Suprapubic skin (tissue), 4 donors: ENCODE measurements around the gene LAMA3. TPM values are rescaled to one million over a fixed set of nuclear protein-coding genes. Genes with fewer than 3 reads are reported as not detected.
A peak's percentile ranks its signal among the peaks of the same experiment; 100 is the strongest.

Experiments
- DNase-seq, 2 donors: peaks; one replicate each; pipeline ENCODE4 v3.0.0-alpha.2; 2019; ENCODE audit warnings: low spot score in 2 of 2
- H3K27ac ChIP-seq: fragments of 200-600 bp; sonication (generic); one replicate; pipeline ENCODE4 v1.5.1; 2019
- H3K27me3 ChIP-seq: fragments of 200-600 bp; sonication (generic); one replicate; pipeline ENCODE4 v1.5.1; 2019
- H3K36me3 ChIP-seq: fragments of 200-600 bp; sonication (generic); one replicate; pipeline ENCODE4 v1.5.1; 2019
- H3K4me1 ChIP-seq: fragments of 200-600 bp; sonication (generic); one replicate; pipeline ENCODE4 v1.5.1; 2019
- H3K4me3 ChIP-seq: fragments of 200-600 bp; sonication (generic); one replicate; pipeline ENCODE4 v1.5.1; 2019; ENCODE audit warnings: mild to moderate bottlenecking
- H3K9me3 ChIP-seq: fragments of 200-600 bp; sonication (generic); one replicate; pipeline ENCODE4 v1.5.1; 2019
- EP300 ChIP-seq: sonication (generic); formaldehyde crosslinking; IDR thresholded peaks from one replicate; pipeline ENCODE4 v1.6.1; 2017; ENCODE audit warnings: antibody characterized with exemption
- POLR2A ChIP-seq, 2 donors: fragments of 450-650 bp; IDR thresholded peaks; one replicate each; pipeline ENCODE4 v1.6.1; 2017; ENCODE audit warnings: antibody characterized with exemption in 2 of 2, mild to moderate bottlenecking in 2 of 2, moderate library complexity in 2 of 2
- POLR2AphosphoS5 ChIP-seq, 3 donors: sonication (generic); formaldehyde crosslinking; IDR thresholded peaks; one replicate each; pipeline ENCODE4 v1.6.1; 2017; ENCODE audit warnings: antibody characterized with exemption in 3 of 3
- WGBS: methylation state at CpG from one replicate; pipeline ENCODE4 v1.1.5; 2018; 5-methylcytosine and 5-hydroxymethylcytosine counted together
- total RNA-seq, 4 donors: library from RNA; depleted of rRNA; stranded (reverse); fragments of >200 nt; gene quantifications; one replicate each; pipeline ENCODE4 v1.1.0, GENCODE V29; 2016
- TF ChIP-seq, protein P1 (sequence below), 2 donors: fragments of 200-600 bp in 1 of 2; fragments of 450-650 bp in 1 of 2; sonication (generic) in 1 of 2; IDR thresholded peaks; one replicate each; pipeline ENCODE4 v1.5.1; 2016 to 2019; ENCODE audit warnings: antibody characterized with exemption in 2 of 2, mild to moderate bottlenecking in 1 of 2, moderate library complexity in 1 of 2

LAMA3 gene
- total RNA-seq, 4 donors from 2014 or later, result 233 to 370 (median 253) TPM

DNA sequence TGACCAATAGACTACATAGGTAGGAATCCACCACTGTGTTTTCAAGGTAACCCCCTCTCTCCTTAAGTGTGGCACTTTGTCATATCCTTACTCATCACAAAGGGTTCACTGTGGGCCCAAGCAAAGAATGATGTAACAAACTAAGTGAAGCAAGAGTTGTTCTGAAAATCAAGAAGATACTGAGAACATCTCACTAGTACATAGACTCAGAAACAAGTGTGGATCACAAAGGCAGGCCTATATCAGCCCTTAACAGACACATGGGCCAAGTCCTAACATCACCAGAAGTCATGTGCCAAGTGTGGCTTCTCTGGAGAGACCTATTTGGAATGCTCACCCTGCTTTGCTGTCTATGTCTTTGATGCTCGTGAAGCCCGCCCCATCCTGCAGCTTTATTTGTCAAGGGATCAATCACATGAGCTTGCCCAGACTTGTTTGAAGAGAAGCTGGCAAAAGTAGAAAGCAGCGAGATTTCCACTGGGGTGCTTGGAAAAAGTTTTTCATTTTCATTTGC lies 194.1 kb downstream of the LAMA3 start:
- H3K9me3 ChIP-seq, result no peaks in the 10 kb centered on the region
- peak in 1 of 2 donors; percentile 86 for DNase-seq
- peaks cover 5% of the 10 kb centered on the region for H3K36me3 ChIP-seq
- no peak overlapping the region for H3K4me3 ChIP-seq
- TF ChIP-seq, protein P1, sequence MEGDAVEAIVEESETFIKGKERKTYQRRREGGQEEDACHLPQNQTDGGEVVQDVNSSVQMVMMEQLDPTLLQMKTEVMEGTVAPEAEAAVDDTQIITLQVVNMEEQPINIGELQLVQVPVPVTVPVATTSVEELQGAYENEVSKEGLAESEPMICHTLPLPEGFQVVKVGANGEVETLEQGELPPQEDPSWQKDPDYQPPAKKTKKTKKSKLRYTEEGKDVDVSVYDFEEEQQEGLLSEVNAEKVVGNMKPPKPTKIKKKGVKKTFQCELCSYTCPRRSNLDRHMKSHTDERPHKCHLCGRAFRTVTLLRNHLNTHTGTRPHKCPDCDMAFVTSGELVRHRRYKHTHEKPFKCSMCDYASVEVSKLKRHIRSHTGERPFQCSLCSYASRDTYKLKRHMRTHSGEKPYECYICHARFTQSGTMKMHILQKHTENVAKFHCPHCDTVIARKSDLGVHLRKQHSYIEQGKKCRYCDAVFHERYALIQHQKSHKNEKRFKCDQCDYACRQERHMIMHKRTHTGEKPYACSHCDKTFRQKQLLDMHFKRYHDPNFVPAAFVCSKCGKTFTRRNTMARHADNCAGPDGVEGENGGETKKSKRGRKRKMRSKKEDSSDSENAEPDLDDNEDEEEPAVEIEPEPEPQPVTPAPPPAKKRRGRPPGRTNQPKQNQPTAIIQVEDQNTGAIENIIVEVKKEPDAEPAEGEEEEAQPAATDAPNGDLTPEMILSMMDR (IDR thresholded peaks at IDR 0.05), result no peak
- peak in 1 of 3 donors; percentile 65 for TF ChIP-seq POLR2AphosphoS5 (IDR thresholded peaks at IDR 0.05)
- H3K27ac ChIP-seq, result peak overlapping the region; percentile 91
- peaks cover 57% of the 10 kb centered on the region for H3K4me1 ChIP-seq
- no peaks in the 10 kb centered on the region for H3K27me3 ChIP-seq
- WGBS, result 38% methylated on average over 3 of the region's 3 CpGs

DNA sequence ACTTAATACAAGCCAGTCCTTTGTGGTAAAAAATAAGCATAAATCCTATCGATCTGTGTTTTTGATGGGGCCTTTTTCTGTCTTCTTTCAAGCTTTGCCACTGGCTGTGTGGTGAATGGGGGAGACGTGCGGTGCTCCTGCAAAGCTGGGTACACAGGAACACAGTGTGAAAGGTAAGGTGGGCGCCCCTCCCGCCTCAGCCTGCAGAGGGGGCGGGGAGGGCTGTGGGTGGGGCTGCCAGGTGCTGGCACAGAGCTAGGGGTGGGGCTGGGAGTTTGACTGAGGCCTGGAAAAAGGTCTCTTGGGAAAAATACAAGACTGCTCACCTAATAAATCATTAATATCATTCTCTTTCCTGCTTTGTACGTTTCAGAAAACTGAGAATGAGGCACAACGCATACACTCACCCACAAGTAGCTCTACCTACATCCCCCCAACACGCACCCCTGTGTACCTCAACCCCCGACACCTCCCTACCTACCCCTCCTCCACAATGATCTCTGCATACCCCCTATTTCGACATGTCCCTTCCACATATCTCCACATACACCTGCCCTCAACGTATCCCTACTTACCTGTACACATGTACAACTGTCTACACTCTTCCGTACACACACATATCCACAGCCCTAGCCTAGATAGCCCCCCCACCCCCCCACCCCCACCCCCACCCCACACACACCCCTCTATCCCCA lies 195.6 kb downstream of the LAMA3 start:
- DNase-seq, result no peak
- Histone ChIP-seq H3K4me3 (peak overlapping the region; percentile 16), H3K9me3 (no peaks in the 10 kb centered on the region), H3K27ac (peak overlapping the region; percentile 91), H3K4me1 (peaks cover 57% of the 10 kb centered on the region), H3K27me3 (no peaks in the 10 kb centered on the region), H3K36me3 (no peaks in the 10 kb centered on the region)
- TF ChIP-seq EP300 (no peak), POLR2AphosphoS5 (IDR thresholded peaks at IDR 0.05) (no peak), POLR2A (IDR thresholded peaks at IDR 0.05) (no peak)
- TF ChIP-seq, protein P1 (IDR thresholded peaks at IDR 0.05), result no peak
- WGBS, result 32% methylated on average over 13 of the region's 13 CpGs

DNA sequence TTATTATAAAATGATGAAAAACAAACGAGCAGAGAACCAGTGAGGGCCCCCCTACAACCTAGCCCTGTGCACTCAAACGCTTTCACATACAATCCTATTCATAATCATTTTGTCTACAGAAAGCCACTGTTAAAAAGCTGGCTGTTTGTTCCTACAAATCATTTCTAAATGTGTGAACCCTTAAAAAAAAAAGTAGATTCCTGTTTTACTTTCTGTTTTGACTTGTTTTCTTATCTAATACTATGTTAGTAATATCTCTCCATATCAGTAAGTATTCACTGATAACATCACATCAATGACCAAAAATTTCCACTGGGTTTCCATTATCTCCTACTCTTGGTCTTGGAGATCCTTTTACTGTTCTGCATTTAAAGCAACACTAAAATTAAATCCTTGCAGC lies 196.5 kb downstream of the LAMA3 start:
- Histone ChIP-seq H3K27me3 (no peaks in the 10 kb centered on the region), H3K4me1 (peaks cover 57% of the 10 kb centered on the region), H3K36me3 (peaks cover 4% of the 10 kb centered on the region), H3K9me3 (no peaks in the 10 kb centered on the region), H3K27ac (peak overlapping the region; percentile 91), H3K4me3 (no peak overlapping the region)
- no peak for DNase-seq
- TF ChIP-seq POLR2AphosphoS5 (IDR thresholded peaks at IDR 0.05), result no peak
- TF ChIP-seq EP300, result no peak
- TF ChIP-seq, protein P1 (IDR thresholded peaks at IDR 0.05), result no peak
- TF ChIP-seq POLR2A (IDR thresholded peaks at IDR 0.05), result no peak
- 36% methylated on average over 2 of the region's 2 CpGs for WGBS

DNA sequence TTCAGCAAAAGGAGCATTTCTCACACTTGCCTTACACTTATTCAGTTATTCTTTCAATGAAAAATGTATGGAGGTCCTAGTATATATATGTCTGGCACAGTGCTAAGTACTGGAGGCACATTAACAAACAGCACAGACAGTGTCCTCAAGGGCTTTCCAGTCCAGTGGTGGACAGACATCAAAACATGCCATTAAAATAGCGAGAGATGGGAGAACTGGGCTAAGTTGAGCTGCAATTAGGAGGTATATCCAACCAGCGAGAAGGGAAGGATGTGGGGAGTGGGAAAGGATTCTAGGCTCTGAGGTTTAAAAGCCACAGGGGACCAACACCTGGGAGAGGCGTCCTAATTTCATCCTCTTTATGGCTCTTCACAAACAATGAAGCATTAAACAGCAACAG lies 197.8 kb downstream of the LAMA3 start:
- peaks cover 17% of the 10 kb centered on the region for H3K36me3 ChIP-seq
- no peaks in the 10 kb centered on the region for H3K9me3 ChIP-seq
- no peak overlapping the region for H3K4me3 ChIP-seq
- no peaks in the 10 kb centered on the region for H3K27me3 ChIP-seq
- no peak for DNase-seq
- peak overlapping the region; percentile 40 for H3K27ac ChIP-seq
- no peak for TF ChIP-seq POLR2A (IDR thresholded peaks at IDR 0.05)
- TF ChIP-seq EP300, result no peak
- TF ChIP-seq POLR2AphosphoS5 (IDR thresholded peaks at IDR 0.05), result no peak
- TF ChIP-seq, protein P1 (IDR thresholded peaks at IDR 0.05), result no peak
- H3K4me1 ChIP-seq, result peaks cover 51% of the 10 kb centered on the region
- 80% methylated on average over 3 of the region's 3 CpGs for WGBS

DNA sequence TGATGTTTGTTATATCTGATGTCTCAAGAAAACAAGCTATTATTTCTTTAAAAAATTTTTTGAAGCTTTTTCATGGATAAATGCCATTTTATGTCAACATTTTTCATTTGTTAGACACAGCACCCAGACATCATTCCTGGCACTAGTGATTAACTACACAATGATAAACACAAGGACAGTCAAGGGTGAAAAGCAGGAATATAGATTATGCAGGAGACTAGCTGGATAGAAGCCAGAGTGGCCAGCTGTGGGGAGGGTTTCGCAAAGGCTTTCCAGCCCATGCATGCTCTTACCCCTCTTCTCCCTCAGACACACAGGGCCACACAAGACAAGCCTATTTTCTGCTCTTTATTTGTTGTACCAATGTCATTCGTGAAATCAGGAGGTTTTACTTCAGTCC lies 198.2 kb downstream of the LAMA3 start:
- peaks cover 47% of the 10 kb centered on the region for H3K4me1 ChIP-seq
- DNase-seq, result no peak
- no peak for TF ChIP-seq EP300
- no peak for TF ChIP-seq POLR2A (IDR thresholded peaks at IDR 0.05)
- no peak for TF ChIP-seq POLR2AphosphoS5 (IDR thresholded peaks at IDR 0.05)
- TF ChIP-seq, protein P1 (IDR thresholded peaks at IDR 0.05), result no peak
- peak overlapping the region; percentile 40 for H3K27ac ChIP-seq
- WGBS, result 60% methylated on average over 2 of the region's 2 CpGs
- peaks cover 18% of the 10 kb centered on the region for H3K36me3 ChIP-seq
- no peaks in the 10 kb centered on the region for H3K27me3 ChIP-seq
- H3K9me3 ChIP-seq, result no peaks in the 10 kb centered on the region
- H3K4me3 ChIP-seq, result no peak overlapping the region
